ENCODE results near the gene NSF. TPM values are rescaled to one million over a fixed set of nuclear protein-coding genes. Genes with fewer than 3 reads are reported as not detected.
"Not testable (repeated sequence)": the region's sequence is repeated elsewhere in the genome, so short reads cannot be mapped to it uniquely, and the experiment has no call there.

The NSF gene
- total RNA-seq, 1 experiment from 2014 or later = 24.2 TPM

DNA sequence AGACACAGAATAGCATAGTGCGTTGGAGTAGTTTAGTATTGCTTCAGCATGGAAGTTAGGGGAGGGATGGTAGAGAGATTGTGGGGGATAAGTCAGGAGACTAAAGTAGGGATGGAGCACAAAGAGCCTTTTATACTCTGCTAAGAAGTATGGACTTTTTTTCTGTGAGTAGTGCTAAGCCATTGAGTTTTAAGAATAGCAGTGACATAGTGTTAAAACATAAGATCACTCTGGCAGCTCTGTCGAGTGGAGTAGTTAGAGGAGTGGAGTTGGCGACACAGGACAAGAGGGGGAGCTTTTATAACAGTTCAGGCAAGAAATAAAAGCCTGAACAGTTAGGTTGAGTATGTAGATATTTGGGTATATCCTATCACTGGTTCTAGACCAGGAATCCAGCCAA, 106.1 kb downstream of the NSF start:
- DNase-seq (ENCODE audit: extremely low read depth, low read depth) = not testable (repeated sequence)

DNA sequence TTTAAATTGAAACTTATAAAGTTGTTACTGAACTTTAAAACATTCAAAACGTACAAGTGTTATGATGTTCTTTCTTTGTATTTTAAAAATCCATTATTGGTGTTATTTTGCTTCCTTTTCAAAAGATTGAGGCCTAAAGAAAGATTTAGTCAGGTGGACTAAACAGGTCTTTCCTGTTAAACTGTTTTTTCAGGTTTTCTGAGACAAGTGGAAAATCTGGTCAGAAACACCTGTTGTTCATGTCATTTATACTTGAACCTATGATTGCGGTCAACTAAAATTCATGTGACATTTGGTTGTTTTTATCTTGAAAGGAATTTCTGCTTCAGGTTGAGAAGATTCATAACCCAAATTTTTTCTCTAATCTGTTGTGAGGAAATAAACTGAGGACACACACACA, 108.5 kb downstream of the NSF start:
- not testable (repeated sequence) for DNase-seq (ENCODE audit: extremely low read depth, low read depth)

- DNase-seq (ENCODE audit: extremely low read depth, low read depth) = no peak
These were observed 127.5 kb downstream of the NSF start for GRCh38 chr17:46717999-46718398.

GRCh38 chr17:46719891-46720290, 129.4 kb downstream of the NSF start:
- DNase-seq (ENCODE audit: extremely low read depth, low read depth) = no peak

GRCh38 chr17:46720408-46720807, 129.9 kb downstream of the NSF start:
- DNase-seq (ENCODE audit: extremely low read depth, low read depth) = no peak

DNA sequence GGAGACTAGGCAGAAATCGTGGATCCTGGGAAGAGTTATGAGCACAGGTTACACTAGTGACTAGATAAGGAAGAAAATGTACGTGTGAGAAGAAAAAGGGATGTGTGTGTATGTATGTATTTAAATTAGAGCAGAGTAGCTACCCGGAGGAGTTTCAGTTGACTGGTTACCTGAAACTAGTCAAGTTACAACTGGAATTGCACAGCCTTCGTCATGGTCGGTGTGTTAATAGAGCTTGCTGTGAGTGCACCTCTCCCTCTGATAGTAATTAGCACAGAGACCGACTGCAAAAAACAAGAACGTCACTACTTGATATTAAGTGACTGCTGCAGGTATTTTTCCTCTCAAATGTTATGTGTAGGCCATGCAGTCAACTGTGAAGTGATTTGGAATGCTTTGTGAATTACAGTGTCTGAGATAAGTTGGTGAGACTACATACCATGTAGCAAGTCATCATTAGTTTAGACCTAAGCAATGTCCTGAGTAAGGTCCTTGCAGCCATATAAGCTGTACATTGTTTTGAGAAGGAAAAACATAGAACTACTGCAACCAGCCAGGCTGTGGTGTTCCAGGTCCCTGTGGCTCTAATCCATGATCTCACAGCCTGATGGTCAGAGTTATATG, 132.3 kb downstream of the NSF start:
- DNase-seq (ENCODE audit: extremely low read depth, low read depth) = no peak

DNA sequence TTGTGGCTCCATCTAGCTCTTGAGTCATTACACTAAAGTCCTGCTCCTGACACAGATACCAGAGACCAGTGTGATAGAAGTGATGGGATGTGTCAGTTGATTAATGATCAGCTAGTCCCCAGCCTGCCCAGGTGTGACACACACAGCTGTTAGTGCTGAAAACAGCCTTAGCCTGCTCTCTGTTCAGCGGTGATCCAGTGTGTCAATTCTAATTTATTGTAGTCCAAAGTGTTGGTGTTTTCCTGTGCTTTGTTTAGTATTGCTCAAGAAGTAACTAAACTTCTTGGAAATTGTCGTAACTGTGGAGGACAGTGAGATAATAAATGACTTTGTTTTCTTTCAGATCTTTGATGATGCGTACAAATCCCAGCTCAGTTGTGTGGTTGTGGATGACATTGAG, 135.7 kb downstream of the NSF start:
- no peak for DNase-seq (ENCODE audit: extremely low read depth, low read depth)

GRCh38 chr17:46727572-46728348, 137.3 kb downstream of the NSF start:
- no peak for DNase-seq (ENCODE audit: extremely low read depth, low read depth)

- no peak for DNase-seq (ENCODE audit: extremely low read depth, low read depth)
These were observed 139.6 kb downstream of the NSF start for GRCh38 chr17:46730026-46730425.

DNA sequence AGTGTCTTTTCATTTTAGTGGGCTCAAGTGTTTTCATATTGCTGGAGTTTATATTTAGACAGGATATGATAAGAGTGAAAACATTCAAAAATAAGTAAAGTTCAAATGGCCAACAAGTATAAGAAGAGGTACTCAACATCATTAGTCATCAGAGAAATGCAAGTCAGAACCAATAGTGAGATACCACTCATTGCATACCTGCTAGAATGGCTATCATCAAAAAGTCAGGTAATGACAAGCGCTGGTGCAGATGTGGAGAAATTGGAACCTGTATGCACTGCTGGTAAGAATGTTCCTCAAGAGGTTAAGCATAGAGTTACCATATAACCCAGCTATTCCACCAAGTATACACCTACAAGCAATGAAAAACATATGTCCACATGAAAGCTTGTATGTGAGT, 140.2 kb downstream of the NSF start:
- no peak for DNase-seq (ENCODE audit: extremely low read depth, low read depth)

DNA sequence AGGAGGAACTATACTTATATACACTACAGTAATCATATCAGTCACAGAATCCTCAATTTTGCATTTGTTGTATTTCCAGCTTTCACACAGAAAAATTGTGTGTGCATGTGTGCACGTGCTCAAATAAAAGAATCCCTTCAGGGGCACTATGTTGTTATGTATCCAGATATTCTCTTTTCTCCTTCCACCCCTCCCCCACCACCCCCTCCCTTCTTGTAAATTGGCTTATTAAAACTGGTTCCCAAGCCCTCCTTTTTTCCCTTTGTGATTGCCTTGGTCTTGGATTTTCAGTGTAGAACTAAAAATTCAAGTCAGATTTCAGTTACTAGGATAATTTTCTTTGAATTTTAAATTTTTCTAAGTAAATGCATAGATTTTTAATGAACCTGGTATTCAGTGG, 141.7 kb downstream of the NSF start:
- DNase-seq (ENCODE audit: extremely low read depth, low read depth) = no peak

- DNase-seq (ENCODE audit: extremely low read depth, low read depth) = no peak
These were observed 142.4 kb downstream of the NSF start for GRCh38 chr17:46732754-46733398.

DNA sequence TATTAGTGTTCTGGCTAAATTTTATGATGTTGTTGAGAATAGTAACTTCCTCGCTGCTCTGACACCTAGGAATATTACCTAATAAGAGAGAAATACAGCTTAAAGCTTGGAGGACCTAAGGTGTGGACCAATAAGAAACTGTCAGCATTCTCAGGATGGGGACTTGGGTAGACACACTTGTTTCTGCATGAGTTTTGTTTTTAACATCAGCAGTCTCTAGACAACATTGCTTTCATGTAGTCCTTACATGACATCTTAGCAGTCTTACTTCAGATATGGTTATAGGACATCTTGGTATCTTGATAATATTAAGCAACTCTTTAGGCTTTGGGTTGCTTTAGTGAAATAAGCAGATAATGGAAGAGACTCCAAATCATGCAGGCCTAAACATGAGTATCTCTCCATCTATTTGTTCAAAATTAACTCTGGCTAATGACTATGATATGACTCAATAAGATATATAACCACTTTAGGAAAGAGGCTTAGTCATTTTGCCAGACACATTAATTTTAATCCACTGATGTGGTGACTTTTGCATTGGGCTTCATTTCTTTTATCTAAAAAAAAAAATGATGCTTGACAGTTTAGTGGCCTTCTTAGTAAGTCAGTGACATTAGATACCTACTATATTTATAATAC, 143.5 kb downstream of the NSF start:
- no peak for DNase-seq (ENCODE audit: extremely low read depth, low read depth)

GRCh38 chr17:46736100-46736499, 145.6 kb downstream of the NSF start:
- DNase-seq (ENCODE audit: extremely low read depth, low read depth) = no peak

DNA sequence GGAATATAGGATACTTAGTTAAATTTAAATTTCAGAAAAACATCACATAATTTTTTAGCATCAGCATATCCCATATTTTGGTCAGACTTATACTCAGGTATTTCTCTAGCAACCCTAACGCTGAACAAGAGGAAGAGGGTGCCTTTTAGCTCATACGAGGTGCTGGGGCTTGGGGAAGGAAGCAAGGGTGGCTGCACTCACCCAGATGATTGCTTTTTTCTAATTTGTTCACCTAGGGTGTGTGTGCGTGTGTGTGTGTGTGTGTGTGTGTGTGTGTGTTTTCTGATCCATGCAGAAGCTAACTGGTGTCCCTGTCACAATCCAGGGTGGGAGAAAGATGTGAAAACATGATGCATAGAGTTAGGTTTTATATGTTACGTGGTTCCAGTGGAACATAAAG, 146.9 kb downstream of the NSF start:
- no peak for DNase-seq (ENCODE audit: extremely low read depth, low read depth)

GRCh38 chr17:46738544-46738943, 148.1 kb downstream of the NSF start:
- DNase-seq (ENCODE audit: extremely low read depth, low read depth) = no peak

DNA sequence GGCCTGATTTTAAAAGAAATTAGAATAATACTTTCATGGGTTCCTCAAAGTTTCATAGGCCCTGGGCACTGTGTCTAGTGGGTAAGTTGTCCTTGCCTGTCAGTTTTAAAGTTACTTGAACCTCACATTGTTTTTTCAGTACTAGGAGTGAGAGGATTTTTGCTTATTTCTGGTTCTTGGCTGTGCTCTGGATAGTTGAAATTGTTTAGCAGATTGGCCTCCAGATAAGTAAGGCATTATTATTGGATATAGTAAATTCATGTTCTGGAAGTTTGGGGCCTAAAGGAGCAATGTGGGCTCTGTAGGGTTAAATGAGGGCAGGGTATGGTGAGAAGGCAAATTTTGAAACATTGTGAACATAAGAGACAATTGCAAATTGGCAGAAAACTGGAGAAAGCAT, 149.5 kb downstream of the NSF start:
- DNase-seq (ENCODE audit: extremely low read depth, low read depth) = no peak

GRCh38 chr17:46741122-46741730, 150.8 kb downstream of the NSF start:
- DNase-seq (ENCODE audit: extremely low read depth, low read depth) = no peak

GRCh38 chr17:46742565-46743270, 152.2 kb downstream of the NSF start:
- DNase-seq (ENCODE audit: extremely low read depth, low read depth) = no peak

- no peak for DNase-seq (ENCODE audit: extremely low read depth, low read depth)
These were observed 154.0 kb downstream of the NSF start for GRCh38 chr17:46744441-46744840.
